ENCODE results near the gene CYP4F22. TPM values are rescaled to one million over a fixed set of nuclear protein-coding genes. Genes with fewer than 3 reads are reported as not detected.

CYP4F22 gene
- total and polyA plus RNA-seq, 9 of the 15 experiments (the other 6 are each of a cell fraction or from before 2014, with no cell fraction given), result not detected

GRCh38 chr19:15466851-15467733, 41.2 kb upstream of the CYP4F22 start (continued):
- TF ChIP-seq KLF6 (CRISPR knock-in tag; IDR thresholded peaks at IDR 0.05; ENCODE audit: borderline replicate concordance) (no peak), ZNF316 (IDR thresholded peaks at IDR 0.05) (peak; percentile 96), DEAF1 (CRISPR knock-in tag; IDR thresholded peaks at IDR 0.05) (no peak), CHD2 (IDR thresholded peaks at IDR 0.05; ENCODE audit: low read depth, low read length) (no peak), ZNF41 (CRISPR knock-in tag; conservative IDR thresholded peaks at IDR 0.05) (no peak), PHB (CRISPR knock-in tag; IDR thresholded peaks at IDR 0.05) (no peak), C11orf30 (IDR thresholded peaks at IDR 0.05; ENCODE audit: low read depth) (peak; percentile 93), GTF2B (IDR thresholded peaks at IDR 0.05; ENCODE audit: extremely low read depth, insufficient read length) (no peak), ZNF12 (CRISPR knock-in tag; IDR thresholded peaks at IDR 0.05) (no peak), PHTF2 (CRISPR knock-in tag; IDR thresholded peaks at IDR 0.05) (no peak), ELF4 (CRISPR knock-in tag; IDR thresholded peaks at IDR 0.05) (no peak), SMAD1 (IDR thresholded peaks at IDR 0.05; ENCODE audit: low read depth, low read length, partially characterized antibody) (no peak), ZNF133 (CRISPR knock-in tag; IDR thresholded peaks at IDR 0.05) (no peak), LCOR (CRISPR knock-in tag; IDR thresholded peaks at IDR 0.05) (no peak), ZNF561 (CRISPR knock-in tag; conservative IDR thresholded peaks at IDR 0.05) (no peak), SRSF9 (IDR thresholded peaks at IDR 0.05; ENCODE audit: borderline replicate concordance, low read depth, low read length) (no peak), ZNF699 (CRISPR knock-in tag; IDR thresholded peaks at IDR 0.05; ENCODE audit: insufficient replicate concordance) (no peak), MAFF (IDR thresholded peaks at IDR 0.05; ENCODE audit: low read length) (peak; percentile 75), AFF4 (CRISPR knock-in tag; IDR thresholded peaks at IDR 0.05) (no peak), HES1 (IDR thresholded peaks at IDR 0.05; ENCODE audit: low read depth) (no peak)

Data from K562 (cell line).